ENCODE measurements around the gene EEFSEC.

EEFSEC gene

GRCh38 chr3:128439226-128439625 is 285.9 kb downstream of the EEFSEC start:
- peaks cover 10% of the 10 kb centered on the region for H3K4me1 ChIP-seq (ENCODE audit: control insufficient read depth, insufficient read depth, low read length)
- no peaks in the 10 kb centered on the region for H3K27me3 ChIP-seq (ENCODE audit: control insufficient read depth, insufficient read depth, low read length, poor library complexity, severe bottlenecking)
- 80 to 81% methylated on average over 3 of the region's 3 CpGs for WGBS, 2 experiments
- no peak overlapping the region for H3K4me3 ChIP-seq (ENCODE audit: insufficient read depth, low read depth, low read length)
- no peaks in the 10 kb centered on the region for H3K9me3 ChIP-seq (ENCODE audit: control insufficient read depth, low read length)
- no peak overlapping the region for H3K27ac ChIP-seq (ENCODE audit: insufficient read depth, low read depth, low read length, poor library complexity, severe bottlenecking)
- no peaks in the 10 kb centered on the region for H3K36me3 ChIP-seq (ENCODE audit: control insufficient read depth, insufficient read depth, low read length)

- no peak overlapping the region for H3K4me3 ChIP-seq (ENCODE audit: insufficient read depth, low read depth, low read length)
- H3K27ac ChIP-seq (ENCODE audit: insufficient read depth, low read depth, low read length, poor library complexity, severe bottlenecking): no peak overlapping the region
- no peaks in the 10 kb centered on the region for H3K36me3 ChIP-seq (ENCODE audit: control insufficient read depth, insufficient read depth, low read length)
- no peaks in the 10 kb centered on the region for H3K9me3 ChIP-seq (ENCODE audit: control insufficient read depth, low read length)
- 91 to 94% methylated on average over 7 of the region's 7 CpGs for WGBS, 2 experiments
- H3K27me3 ChIP-seq (ENCODE audit: control insufficient read depth, insufficient read depth, low read length, poor library complexity, severe bottlenecking): no peaks in the 10 kb centered on the region
- no peaks in the 10 kb centered on the region for H3K4me1 ChIP-seq (ENCODE audit: control insufficient read depth, insufficient read depth, low read length)
Observed at GRCh38 chr3:128442070-128442469, 288.8 kb downstream of the EEFSEC start.

GRCh38 chr3:128442949-128443348 is 289.7 kb downstream of the EEFSEC start:
- Histone ChIP-seq H3K9me3 (ENCODE audit: control insufficient read depth, low read length) (no peaks in the 10 kb centered on the region), H3K36me3 (ENCODE audit: control insufficient read depth, insufficient read depth, low read length) (no peaks in the 10 kb centered on the region), H3K4me1 (ENCODE audit: control insufficient read depth, insufficient read depth, low read length) (no peaks in the 10 kb centered on the region), H3K27me3 (ENCODE audit: control insufficient read depth, insufficient read depth, low read length, poor library complexity, severe bottlenecking) (no peaks in the 10 kb centered on the region), H3K4me3 (ENCODE audit: insufficient read depth, low read depth, low read length) (no peak overlapping the region), H3K27ac (ENCODE audit: insufficient read depth, low read depth, low read length, poor library complexity, severe bottlenecking) (no peak overlapping the region)
- 92 to 93% methylated on average over 6 of the region's 6 CpGs for WGBS, 2 experiments

GRCh38 chr3:128443771-128444170 is 290.5 kb downstream of the EEFSEC start:
- no peaks in the 10 kb centered on the region for H3K27me3 ChIP-seq (ENCODE audit: control insufficient read depth, insufficient read depth, low read length, poor library complexity, severe bottlenecking)
- no peaks in the 10 kb centered on the region for H3K4me1 ChIP-seq (ENCODE audit: control insufficient read depth, insufficient read depth, low read length)
- no peaks in the 10 kb centered on the region for H3K36me3 ChIP-seq (ENCODE audit: control insufficient read depth, insufficient read depth, low read length)
- H3K9me3 ChIP-seq (ENCODE audit: control insufficient read depth, low read length): no peaks in the 10 kb centered on the region
- no peak overlapping the region for H3K4me3 ChIP-seq (ENCODE audit: insufficient read depth, low read depth, low read length)
- WGBS, 2 experiments: 78 to 79% methylated on average over 3 of the region's 3 CpGs
- no peak overlapping the region for H3K27ac ChIP-seq (ENCODE audit: insufficient read depth, low read depth, low read length, poor library complexity, severe bottlenecking)

- no peak overlapping the region for H3K27ac ChIP-seq (ENCODE audit: insufficient read depth, low read depth, low read length, poor library complexity, severe bottlenecking)
- 91 to 93% methylated on average over 1 of the region's 1 CpG for WGBS, 2 experiments
- H3K9me3 ChIP-seq (ENCODE audit: control insufficient read depth, low read length): no peaks in the 10 kb centered on the region
- no peak overlapping the region for H3K4me3 ChIP-seq (ENCODE audit: insufficient read depth, low read depth, low read length)
- no peaks in the 10 kb centered on the region for H3K36me3 ChIP-seq (ENCODE audit: control insufficient read depth, insufficient read depth, low read length)
- H3K4me1 ChIP-seq (ENCODE audit: control insufficient read depth, insufficient read depth, low read length): no peaks in the 10 kb centered on the region
- no peaks in the 10 kb centered on the region for H3K27me3 ChIP-seq (ENCODE audit: control insufficient read depth, insufficient read depth, low read length, poor library complexity, severe bottlenecking)
Observed at GRCh38 chr3:128445357-128445756, 292.1 kb downstream of the EEFSEC start.

GRCh38 chr3:128446821-128447220 is 293.5 kb downstream of the EEFSEC start:
- WGBS, 2 experiments: 86 to 100% methylated on average over 1 of the region's 1 CpG
- Histone ChIP-seq H3K27me3 (ENCODE audit: control insufficient read depth, insufficient read depth, low read length, poor library complexity, severe bottlenecking) (no peaks in the 10 kb centered on the region), H3K27ac (ENCODE audit: insufficient read depth, low read depth, low read length, poor library complexity, severe bottlenecking) (no peak overlapping the region), H3K4me1 (ENCODE audit: control insufficient read depth, insufficient read depth, low read length) (no peaks in the 10 kb centered on the region), H3K36me3 (ENCODE audit: control insufficient read depth, insufficient read depth, low read length) (no peaks in the 10 kb centered on the region), H3K4me3 (ENCODE audit: insufficient read depth, low read depth, low read length) (no peak overlapping the region), H3K9me3 (ENCODE audit: control insufficient read depth, low read length) (no peaks in the 10 kb centered on the region)

- no peaks in the 10 kb centered on the region for H3K27me3 ChIP-seq (ENCODE audit: control insufficient read depth, insufficient read depth, low read length, poor library complexity, severe bottlenecking)
- no peaks in the 10 kb centered on the region for H3K4me1 ChIP-seq (ENCODE audit: control insufficient read depth, insufficient read depth, low read length)
- no peaks in the 10 kb centered on the region for H3K36me3 ChIP-seq (ENCODE audit: control insufficient read depth, insufficient read depth, low read length)
- no peak overlapping the region for H3K27ac ChIP-seq (ENCODE audit: insufficient read depth, low read depth, low read length, poor library complexity, severe bottlenecking)
- 89 to 93% methylated on average over 3 of the region's 3 CpGs for WGBS, 2 experiments
- no peaks in the 10 kb centered on the region for H3K9me3 ChIP-seq (ENCODE audit: control insufficient read depth, low read length)
- no peak overlapping the region for H3K4me3 ChIP-seq (ENCODE audit: insufficient read depth, low read depth, low read length)
Observed at GRCh38 chr3:128447561-128448013, 294.3 kb downstream of the EEFSEC start.

GRCh38 chr3:128448491-128448890 is 295.2 kb downstream of the EEFSEC start:
- Histone ChIP-seq H3K27ac (ENCODE audit: insufficient read depth, low read depth, low read length, poor library complexity, severe bottlenecking) (no peak overlapping the region), H3K27me3 (ENCODE audit: control insufficient read depth, insufficient read depth, low read length, poor library complexity, severe bottlenecking) (no peaks in the 10 kb centered on the region), H3K9me3 (ENCODE audit: control insufficient read depth, low read length) (no peaks in the 10 kb centered on the region), H3K36me3 (ENCODE audit: control insufficient read depth, insufficient read depth, low read length) (no peaks in the 10 kb centered on the region), H3K4me3 (ENCODE audit: insufficient read depth, low read depth, low read length) (no peak overlapping the region), H3K4me1 (ENCODE audit: control insufficient read depth, insufficient read depth, low read length) (no peaks in the 10 kb centered on the region)
- 83 to 88% methylated on average over 6 of the region's 6 CpGs for WGBS, 2 experiments

- Histone ChIP-seq H3K4me1 (ENCODE audit: control insufficient read depth, insufficient read depth, low read length) (no peaks in the 10 kb centered on the region), H3K27me3 (ENCODE audit: control insufficient read depth, insufficient read depth, low read length, poor library complexity, severe bottlenecking) (no peaks in the 10 kb centered on the region), H3K27ac (ENCODE audit: insufficient read depth, low read depth, low read length, poor library complexity, severe bottlenecking) (no peak overlapping the region), H3K4me3 (ENCODE audit: insufficient read depth, low read depth, low read length) (no peak overlapping the region), H3K36me3 (ENCODE audit: control insufficient read depth, insufficient read depth, low read length) (no peaks in the 10 kb centered on the region), H3K9me3 (ENCODE audit: control insufficient read depth, low read length) (no peaks in the 10 kb centered on the region)
- WGBS, 2 experiments: 95 to 96% methylated on average over 6 of the region's 6 CpGs
Observed at GRCh38 chr3:128449111-128449638, 295.9 kb downstream of the EEFSEC start.

GRCh38 chr3:128452120-128452519 is 298.8 kb downstream of the EEFSEC start:
- Histone ChIP-seq H3K27ac (ENCODE audit: insufficient read depth, low read depth, low read length, poor library complexity, severe bottlenecking) (no peak overlapping the region), H3K36me3 (ENCODE audit: control insufficient read depth, insufficient read depth, low read length) (no peaks in the 10 kb centered on the region), H3K4me1 (ENCODE audit: control insufficient read depth, insufficient read depth, low read length) (peaks cover 5% of the 10 kb centered on the region), H3K27me3 (ENCODE audit: control insufficient read depth, insufficient read depth, low read length, poor library complexity, severe bottlenecking) (peaks cover 4% of the 10 kb centered on the region), H3K9me3 (ENCODE audit: control insufficient read depth, low read length) (no peaks in the 10 kb centered on the region), H3K4me3 (ENCODE audit: insufficient read depth, low read depth, low read length) (no peak overlapping the region)
- WGBS, 2 experiments: 92 to 93% methylated on average over 9 of the region's 9 CpGs

All from ectodermal cell (in vitro differentiated cells).